Suppressor macrophage (primary cell): Measurements from ENCODE around the gene MSLN.

Experiments used
- DNase-seq, 4 experiments: peaks; one replicate each; pipeline ENCODE4 v3.0.0-alpha.2; 2020 to 2022
- total RNA-seq, 17 experiments: gene quantifications; one replicate each; lab custom pipeline; 2026; ENCODE audit warnings: mixed read lengths in 6 of 17, inconsistent platforms in 3 of 17; lab: John Stamatoyannopoulos, UW

MSLN gene
- 0 to 1.3 (median 0) reads per million in 17 experiments for total RNA-seq

DNA sequence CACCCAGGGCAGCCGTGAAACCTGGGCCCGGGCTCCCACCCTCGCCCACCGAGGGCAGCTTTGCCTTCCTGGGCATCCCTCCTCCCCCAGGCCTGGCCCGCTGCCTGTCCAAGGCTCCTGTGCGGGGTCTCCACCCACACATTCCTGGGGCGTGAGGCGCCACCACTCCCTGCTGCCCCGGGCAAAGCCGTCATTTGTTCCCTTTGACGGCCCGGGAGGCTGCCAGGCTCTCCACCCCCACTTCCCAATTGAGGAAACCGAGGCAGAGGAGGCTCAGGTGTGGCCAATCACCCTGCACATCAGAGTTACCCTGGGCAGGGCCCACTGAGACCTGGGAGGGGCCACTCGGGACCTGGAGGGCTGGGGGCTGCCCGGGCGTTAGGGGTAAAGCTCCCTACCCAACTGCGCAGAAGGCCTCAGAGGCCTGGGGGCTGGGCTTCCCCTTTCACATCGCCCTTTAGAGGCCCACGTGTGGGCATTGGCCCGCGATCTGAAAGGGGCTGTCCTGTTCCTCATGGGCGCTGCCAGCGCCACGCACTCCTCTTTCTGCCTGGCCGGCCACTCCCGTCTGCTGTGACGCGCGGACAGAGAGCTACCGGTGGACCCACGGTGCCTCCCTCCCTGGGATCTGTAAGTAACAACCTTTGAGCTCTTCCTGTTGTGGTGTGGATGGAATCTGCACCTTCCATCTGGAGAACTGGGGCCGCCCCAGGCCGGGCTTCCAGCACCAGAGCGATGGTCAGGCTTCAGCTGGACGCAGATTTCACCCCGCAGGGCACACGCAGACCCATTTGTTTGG, at the start of gene MSLN:
MSLN (plus strand) TSS at position 190 of the 799 bp plus-strand sequence. CDS start 1,947 bp downstream, outside the sequence.
- no peak for DNase-seq

DNA sequence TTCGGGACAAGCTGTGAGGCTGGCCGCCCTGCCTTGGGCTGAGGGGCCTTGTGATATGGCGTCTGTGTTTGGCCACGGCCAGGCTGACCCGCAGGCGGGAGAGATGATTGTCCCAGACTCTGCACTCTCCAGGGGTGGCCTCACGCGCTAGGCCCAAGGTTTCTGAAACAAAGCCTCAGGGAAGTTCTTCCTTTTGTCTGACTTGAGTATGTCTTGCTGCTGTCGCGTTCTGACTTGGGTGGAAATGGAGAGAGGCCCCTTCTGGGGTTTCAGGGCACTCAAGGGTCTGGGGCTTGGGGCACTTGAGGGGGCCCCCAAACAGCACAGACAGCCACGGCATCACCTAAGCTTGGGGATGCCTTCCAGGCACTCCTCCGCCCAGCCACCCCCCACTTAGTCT, 49.5 kb upstream of the MSLN start:
- DNase-seq, result no peak

DNA sequence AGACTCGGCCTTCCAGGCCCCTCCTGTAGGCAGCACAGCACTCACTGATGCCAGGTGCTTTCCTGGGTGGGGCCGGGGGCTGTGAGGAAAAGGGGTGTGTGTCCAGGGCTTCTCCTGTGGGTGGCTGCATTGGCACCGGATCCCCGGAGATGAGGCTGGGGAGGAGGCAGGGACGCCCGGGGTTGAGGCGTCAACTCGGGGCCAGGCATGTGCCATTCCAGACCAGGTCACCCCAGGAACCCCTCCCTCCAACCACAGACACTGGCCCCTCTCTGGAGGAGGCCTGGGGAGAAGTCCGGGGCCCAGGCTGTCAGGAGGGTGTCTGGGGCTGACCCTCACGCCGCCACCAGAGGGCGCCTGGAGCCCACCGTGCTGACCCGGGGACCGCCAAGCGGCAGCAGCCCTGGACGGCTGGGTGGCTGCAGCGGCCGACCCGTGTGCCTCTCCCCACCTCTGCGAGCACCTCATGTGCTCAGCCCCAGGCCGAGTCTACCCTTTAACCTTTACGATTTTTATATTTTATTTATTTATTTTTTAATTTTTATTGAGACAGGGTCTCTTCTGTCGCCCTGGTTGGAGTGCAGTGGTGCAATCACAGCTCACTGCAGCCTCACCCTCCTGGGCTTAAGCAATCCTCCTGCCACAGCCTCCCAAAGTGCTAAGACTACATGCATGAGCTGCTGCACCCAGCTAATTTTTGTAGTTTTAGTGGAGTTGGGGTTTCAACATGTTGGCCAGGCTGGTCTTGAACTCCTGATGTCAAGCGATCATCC, 48.8 kb upstream of the MSLN start:
- peak; percentile 80 to 93 (median 89) for DNase-seq

DNA sequence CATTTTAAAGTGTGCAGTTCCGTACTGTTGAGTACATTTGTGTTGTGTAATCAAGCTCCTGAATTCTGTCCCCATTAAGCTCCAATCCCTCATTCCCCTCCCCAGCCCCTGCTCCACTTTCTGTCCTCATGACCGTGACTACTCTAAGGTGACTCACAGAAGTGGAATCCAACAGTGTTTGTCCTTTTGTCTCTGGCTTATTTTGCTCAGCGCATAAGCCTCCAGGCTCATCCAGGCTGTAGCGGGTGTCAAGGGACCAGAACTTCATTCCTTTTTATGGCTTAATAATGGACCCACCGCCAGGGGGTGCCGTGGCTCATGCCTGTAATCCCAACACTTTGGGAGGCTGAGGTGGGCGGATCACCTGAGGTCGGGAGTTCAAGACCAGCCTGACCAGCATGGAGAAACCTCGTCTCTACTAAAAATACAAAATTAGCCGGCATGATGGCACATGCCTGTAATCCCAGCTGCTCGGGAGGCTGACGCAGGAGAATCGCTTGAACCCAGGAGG, 47.7 kb upstream of the MSLN start:
- peak; percentile 61 to 82 (median 72) for DNase-seq

DNA sequence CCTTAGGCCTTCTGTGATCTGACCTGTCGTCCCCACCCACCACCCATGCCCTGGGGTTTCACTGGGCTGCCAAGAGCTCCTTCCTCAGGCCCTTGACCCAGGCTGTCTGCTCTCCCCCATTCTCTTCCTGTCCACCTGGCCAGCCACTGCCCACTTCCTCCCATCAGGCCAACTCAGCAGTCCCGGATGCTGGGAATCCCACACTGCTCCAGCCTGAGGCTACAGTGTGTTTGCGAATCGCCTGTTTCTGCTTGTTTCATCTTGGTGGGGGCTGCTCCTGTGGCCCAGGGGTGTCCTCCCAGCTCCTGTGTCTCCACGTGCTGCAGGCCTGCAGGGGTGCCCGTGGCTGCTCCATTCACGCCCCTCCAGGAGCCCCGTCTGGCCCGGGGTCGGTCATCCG, 46.5 kb upstream of the MSLN start:
- no peak for DNase-seq

DNA sequence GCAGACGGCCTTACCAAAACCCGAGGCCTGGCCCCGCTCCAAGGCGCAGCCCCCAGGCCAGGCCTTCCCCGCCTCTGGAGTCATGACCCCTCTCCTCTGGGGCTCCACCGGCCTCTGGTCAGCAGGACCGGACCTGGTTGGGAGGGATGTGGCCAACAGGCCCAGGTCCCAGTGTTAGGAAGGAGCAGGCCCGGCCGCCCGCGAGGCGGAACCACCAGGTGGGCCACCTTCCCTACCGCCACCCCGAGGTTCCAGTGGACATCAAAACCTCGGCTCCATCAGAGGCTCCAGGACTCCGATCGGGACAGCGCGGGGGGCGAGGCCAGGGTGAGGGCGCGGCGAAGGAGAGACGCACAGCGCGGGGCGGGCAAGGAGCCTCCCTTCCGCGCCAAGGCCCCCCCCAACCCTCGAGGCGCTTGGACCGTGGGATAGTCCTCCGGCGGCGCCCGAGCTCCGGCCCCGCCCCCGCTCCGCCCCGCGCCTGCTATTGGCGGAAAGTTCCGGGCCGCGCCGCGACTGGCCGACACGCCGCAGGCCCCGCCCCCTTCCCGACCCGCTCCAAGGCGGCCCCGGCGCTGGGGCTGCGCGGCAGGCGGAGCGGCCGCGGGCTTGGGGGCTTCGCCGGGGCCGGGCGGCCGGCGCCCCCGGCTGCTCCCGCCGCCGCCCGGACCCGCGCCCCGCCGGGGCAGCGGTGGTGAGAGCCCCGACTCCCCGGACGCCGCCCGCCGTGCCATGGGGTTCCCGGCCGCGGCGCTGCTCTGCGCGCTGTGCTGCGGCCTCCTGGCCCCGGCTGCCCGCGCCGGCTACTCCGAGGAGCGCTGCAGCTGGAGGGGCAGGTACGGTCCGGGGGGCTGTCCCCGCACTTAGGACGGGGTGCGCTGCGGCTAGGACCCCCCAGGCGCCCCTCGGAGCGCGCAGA, 45.7 kb upstream of the MSLN start, which contains the start of gene METRN:
METRN (plus strand) TSS at position 561 of the 919 bp plus-strand sequence; CDS start at position 733, 172 bp downstream.
- DNase-seq, result peak; percentile 88 to 97 (median 93)

DNA sequence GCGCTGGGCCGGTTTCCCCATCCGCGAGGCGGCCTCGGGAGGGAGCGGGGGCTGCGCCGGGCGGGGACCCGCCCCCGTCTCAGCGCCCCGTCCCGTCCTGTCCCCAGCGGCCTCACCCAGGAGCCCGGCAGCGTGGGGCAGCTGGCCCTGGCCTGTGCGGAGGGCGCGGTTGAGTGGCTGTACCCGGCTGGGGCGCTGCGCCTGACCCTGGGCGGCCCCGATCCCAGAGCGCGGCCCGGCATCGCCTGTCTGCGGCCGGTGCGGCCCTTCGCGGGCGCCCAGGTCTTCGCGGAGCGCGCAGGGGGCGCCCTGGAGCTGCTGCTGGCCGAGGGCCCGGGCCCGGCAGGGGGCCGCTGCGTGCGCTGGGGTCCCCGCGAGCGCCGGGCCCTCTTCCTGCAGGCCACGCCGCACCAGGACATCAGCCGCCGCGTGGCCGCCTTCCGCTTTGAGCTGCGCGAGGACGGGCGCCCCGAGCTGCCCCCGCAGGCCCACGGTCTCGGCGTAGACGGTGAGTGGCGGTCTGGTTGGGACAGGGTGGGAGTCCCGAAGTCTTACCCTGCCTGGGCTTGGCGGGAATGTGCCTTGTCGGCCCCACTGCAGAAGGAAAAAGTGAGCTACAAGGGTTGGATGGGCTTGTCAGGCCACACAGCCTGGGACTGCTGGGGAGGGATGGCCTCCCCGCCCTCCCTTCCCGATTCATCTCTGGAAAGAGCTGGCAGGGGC, 44.9 kb upstream of the MSLN start:
- peak in 3 of 4 experiments; percentile 11 to 57 (median 36) for DNase-seq

DNA sequence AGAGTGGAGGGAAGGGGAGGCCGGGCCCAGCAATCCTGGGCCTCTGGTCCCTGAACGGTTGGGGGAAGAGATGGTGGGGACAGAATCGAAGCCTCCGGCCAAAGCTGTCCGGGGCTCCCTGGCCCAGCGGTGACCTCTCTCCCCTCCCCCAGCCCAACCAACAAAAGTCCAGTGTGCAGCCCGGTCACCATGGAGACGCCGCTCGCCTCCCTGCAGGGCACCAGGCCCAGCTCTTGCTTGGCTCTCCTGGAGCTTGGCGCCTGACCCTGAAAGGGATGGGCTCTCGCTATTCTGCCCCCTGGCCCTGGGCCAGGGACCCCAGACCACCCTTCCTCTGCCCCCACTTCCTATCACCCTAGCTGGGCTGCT, 44.4 kb upstream of the MSLN start:
- DNase-seq, result no peak

DNA sequence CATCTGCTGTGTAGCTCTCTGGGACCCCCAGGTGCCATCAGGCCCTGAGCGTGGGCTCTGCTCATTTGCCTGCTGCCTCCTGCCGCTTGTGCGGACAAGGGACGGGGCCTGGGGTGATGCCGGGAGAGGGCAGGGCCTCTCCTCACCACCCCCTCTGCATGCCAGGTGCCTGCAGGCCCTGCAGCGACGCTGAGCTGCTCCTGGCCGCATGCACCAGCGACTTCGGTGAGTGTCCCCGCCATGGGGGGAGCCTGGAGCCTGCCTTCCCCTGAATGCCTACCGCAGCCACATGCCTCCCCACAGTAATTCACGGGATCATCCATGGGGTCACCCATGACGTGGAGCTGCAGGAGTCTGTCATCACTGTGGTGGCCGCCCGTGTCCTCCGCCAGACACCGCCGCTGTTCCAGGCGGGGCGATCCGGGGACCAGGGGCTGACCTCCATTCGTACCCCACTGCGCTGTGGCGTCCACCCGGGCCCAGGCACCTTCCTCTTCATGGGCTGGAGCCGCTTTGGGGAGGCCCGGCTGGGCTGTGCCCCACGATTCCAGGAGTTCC, 43.7 kb upstream of the MSLN start:
- DNase-seq, result no peak

DNA sequence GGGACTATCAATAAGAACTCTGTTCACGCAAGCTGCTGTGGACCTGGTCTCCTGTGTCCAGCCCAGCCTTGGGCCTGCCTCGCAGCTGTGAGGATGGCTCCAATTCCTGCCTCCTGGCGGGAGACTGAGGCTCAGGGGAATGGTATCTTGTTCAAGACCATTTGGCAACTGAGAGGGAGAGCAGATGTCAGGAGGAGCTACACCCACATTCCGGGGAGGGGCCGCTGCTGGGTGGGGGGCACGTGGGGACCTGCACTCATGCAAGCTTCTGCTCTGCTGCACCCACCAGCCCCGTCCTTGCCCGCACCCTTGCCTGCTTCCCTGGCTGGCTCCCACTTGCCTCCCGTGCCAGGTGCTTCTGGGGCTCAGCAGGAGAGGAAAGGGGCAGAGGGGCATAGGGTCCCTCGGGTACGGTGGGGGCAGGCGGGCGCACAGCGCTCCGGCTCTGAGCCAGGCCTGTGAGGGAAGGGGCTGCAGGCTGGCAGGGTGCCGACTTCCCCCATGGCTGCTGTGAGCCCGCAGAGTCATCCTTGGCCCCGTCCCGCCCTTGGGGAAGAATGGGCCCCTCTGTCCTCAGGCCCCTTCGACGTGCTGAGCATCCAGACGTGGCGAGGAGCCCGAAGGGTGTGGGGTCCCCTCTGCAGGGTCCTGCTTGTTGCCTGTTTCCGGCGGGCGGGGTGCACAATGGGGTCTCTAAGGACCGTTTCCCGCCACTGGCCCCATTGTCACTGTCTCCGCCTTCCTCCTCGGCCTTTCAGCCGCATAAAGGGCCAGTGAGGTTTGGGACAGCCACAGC, 42.9 kb upstream of the MSLN start:
- DNase-seq, result no peak

DNA sequence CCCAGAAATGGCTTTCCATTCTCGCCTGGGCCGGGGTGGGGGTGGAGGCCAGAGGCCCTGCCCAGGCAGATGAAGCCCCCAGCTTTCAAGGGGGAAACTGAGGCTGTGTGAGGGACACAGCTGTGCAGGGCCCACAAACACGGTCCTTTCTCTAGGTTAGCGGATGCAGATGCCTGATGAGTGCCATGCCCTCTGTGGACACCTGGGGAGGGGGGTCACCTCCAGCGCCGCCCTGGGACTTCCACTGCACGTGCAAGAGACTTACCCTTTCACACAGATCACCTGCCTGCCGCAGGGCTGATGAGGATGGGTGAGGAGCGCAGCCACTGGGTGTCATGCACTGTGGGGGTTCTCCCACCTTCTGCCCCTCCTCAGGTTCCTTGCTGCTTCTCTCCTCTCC, 42.1 kb upstream of the MSLN start:
- DNase-seq, result no peak

DNA sequence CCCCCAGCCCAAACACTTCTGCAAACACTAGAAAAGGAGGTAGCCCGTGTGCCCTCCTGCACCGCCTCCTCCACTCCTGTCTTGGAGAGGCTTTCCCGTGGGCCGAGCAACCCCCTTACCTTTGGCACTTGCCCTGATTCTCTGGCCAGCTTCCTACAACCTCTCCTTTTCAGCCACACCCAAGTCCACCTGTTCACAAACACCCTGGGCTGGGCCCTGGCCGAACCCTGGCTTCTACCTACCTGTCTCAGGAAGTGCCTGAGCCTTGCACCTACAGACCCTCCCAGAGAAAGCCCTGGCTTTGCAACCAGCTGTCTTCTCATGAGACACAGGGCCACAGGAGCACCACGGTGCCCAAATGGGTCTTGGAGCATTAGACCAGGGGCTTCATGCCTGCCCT, 41.6 kb upstream of the MSLN start:
- DNase-seq, result no peak

DNA sequence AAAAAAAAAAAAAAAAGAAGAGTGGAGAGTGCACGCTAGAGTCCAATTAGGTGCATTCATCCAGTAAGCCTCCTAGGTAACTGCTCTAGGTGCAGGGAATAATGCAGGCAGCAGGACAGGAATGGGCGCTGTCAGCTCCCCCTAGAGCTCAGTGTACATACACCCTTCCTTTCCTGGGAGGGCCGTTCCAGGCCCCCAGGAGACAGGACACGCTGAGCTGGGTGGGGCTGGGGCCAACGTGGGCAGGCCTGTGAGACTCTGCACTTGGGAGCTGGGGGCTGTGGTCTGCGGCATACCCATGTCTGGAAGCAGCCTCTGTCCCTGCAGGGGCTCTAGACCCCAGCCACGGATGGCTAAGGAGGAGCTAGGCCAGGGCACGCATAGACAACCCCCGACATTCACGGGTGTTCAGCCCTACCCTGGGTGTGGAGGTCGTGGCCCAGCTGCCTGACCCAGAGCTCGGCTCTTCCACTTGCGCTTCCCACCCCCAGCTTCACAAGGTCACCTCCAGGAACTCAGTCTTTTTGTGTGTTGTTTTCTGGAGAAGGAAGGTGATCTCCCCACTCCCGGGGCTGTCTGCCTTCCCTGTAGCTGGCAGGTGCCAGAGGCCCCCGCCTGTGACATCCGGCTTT, 40.6 kb upstream of the MSLN start:
- DNase-seq, result no peak

DNA sequence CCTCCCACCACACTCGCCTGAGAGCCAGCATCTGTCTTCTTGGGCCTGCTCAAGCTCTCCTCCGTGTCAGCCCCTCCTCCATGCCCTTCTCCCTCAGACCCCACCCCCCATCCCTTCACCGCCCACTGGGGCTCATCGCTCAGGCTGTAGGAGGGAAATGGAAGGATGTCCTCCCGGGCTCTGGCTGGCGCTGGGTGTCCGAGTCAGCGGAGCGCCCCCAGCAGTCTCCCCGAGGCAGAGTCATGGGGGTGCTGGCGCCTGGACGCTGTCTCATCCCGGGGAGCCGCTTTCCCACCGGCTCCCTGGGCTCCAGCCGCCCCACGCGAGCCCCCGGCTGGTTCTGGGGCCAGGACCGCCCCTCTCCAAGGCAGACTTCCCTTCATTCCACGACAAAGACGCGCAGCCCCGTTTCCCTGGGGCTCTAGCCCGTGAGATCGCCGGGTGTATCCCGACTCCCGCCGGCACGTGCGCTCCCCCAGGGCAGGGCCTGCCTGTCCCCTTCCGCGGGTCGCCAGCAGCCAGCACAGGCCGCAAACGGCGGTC, 40.0 kb upstream of the MSLN start:
- peak; percentile 46 to 75 (median 60) for DNase-seq

DNA sequence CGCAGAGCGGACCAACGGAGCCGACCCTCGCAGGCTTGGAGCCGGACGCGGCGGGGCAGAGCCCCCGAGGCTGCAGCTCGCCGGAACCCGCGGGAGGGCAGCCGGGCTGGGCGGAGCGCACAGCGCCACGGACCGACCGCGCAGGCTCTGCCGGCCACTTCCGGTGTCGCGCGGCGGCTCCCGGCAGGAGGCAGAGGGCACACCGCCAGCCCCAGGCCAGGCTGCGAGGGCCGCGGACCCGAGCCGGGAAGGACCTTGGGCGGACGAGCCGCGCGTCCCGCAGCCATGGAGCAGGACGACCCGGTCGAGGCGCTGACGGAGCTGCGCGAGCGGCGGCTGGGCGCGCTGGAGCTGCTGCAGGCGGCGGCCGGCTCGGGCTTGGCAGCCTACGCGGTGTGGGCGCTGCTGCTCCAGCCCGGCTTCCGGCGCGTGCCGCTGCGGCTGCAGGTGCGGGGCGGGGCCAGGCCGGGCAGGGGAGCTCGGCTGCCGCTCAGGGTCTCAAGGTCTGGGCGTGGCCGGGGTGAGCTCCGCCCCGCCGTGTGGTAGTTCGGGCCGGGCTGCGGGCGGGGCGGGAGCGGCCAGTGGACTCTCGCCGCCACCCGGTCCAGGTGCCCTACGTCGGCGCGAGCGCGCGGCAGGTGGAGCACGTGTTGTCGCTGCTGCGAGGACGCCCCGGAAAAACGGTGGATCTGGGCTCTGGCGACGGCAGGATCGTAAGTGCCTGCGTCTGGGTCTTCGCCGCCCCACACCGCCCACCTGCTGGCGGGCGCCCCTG, 39.4 kb upstream of the MSLN start, which contains the start of gene ANTKMT:
ANTKMT (plus strand) TSS at position 157 of the 775 bp plus-strand sequence; CDS start at position 286, 129 bp downstream.
- DNase-seq, result peak; percentile 75 to 92 (median 84)

DNA sequence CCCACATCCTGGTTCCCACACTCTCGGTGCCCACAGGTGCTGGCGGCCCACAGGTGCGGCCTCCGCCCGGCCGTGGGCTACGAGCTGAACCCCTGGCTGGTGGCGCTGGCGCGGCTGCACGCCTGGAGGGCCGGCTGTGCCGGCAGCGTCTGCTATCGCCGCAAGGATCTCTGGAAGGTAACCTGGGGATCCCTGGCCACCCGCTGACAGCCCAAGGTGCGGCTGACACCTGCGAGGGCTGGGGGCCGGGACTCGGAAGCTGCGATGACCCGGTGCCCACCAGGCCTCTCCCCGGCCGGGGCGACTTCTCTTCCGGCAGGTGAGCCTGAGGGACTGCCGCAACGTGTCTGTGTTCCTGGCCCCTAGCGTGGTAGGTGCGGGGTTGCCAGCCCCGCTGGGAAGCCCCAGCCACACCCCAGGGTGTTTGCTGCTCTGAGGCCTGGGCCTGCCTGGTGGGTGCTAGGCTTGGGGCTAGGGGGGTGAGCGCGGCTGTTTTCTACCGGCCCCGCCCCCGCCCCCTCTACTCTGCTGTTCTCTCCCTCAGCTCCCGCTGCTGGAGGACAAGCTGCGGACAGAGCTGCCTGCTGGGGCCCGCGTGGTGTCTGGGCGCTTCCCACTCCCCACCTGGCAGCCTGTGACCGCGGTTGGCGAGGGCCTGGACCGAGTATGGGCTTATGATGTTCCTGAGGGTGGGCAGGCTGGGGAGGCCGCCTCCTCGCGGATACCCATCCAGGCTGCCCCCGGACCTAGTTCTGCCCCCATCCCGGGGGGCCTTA, 38.6 kb upstream of the MSLN start:
- no peak for DNase-seq

DNA sequence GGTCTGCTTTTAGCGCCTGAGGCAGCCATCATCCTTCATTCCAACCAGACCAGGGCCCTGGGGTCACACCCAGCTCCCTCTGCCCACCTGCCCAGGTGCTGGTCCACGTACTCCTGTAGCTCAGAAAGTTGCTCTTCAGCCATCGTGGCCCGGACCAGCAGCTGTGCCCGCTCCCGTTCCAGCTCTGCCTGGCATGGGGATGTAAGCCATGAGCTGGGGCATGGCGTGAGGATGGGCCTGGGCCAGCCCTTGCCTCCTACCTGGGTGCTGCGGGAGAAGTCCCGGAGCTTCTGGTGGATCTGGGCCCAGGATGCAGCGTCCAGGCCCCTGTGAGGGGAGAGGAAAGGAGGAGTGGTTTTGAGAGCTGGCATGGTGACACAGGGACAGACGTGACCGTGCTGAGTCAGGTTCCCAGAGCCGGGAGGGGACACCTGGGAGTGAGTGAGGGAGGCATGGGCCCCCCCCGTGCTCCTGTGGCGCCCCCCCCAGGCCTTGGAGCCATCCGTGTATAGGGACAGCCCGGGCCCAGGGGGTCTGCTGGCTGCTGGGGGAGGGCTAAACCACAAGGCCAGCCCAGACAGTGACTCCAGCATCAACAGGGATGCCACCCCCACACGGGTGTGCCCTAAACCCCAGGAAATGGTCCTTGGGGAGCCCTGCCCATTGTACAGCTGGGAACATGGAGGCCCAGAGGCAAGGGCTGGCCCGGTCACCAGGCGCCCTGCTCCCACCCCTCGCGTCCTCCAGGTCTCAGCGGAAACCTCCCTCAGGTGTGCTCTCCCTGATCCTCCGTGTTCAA, 37.5 kb upstream of the MSLN start:
- no peak for DNase-seq
